Spleen (tissue), 11 donors: ENCODE measurements around the gene UQCR11. TPM values are rescaled to one million over a fixed set of nuclear protein-coding genes. Genes with fewer than 3 reads are reported as not detected.

Experiments used
- DNase-seq: peaks from one replicate; pipeline ENCODE4 v3.0.0-alpha.2; 2020
- H3K27ac ChIP-seq, 8 donors: fragments of 200-600 bp; sonication (generic) in 7 of 8; 1 replicate in 4 of 8; 2 replicates in 4 of 8; pipeline versions ENCODE4 v1.5.0 to v1.8.0; 2016 to 2021; ENCODE audit warnings: inconsistent platforms in 4 of 8, mild to moderate bottlenecking in 4 of 8, moderate library complexity in 1 of 8
- H3K27me3 ChIP-seq, 7 donors: fragments of 200-600 bp; sonication (generic) in 6 of 7; replicated peaks in 1 of 7; 1 replicate in 4 of 7; 2 replicates in 3 of 7; pipeline versions ENCODE4 v1.5.0 to v1.8.0; 2016 to 2021; ENCODE audit warnings: inconsistent platforms in 3 of 7, mild to moderate bottlenecking in 1 of 7
- H3K36me3 ChIP-seq, 6 donors: fragments of 200-600 bp; sonication (generic) in 5 of 6; 1 replicate in 4 of 6; 2 replicates in 2 of 6; pipeline versions ENCODE4 v1.5.0 to v1.8.0; 2016 to 2021; ENCODE audit warnings: inconsistent platforms in 2 of 6
- H3K4me1 ChIP-seq, 6 donors: fragments of 200-600 bp; sonication (generic) in 5 of 6; 1 replicate in 3 of 6; 2 replicates in 3 of 6; pipeline versions ENCODE4 v1.5.0 to v1.8.0; 2016 to 2021; ENCODE audit warnings: inconsistent platforms in 3 of 6
- H3K4me3 ChIP-seq, 8 donors: fragments of 200-600 bp; sonication (generic) in 7 of 8; 1 replicate in 4 of 8; 2 replicates in 4 of 8; pipeline versions ENCODE4 v1.5.0 to v1.8.0; 2016 to 2021; ENCODE audit warnings: inconsistent platforms in 4 of 8, mild to moderate bottlenecking in 4 of 8, moderate library complexity in 2 of 8
- H3K9me3 ChIP-seq, 8 donors: fragments of 200-600 bp; sonication (generic) in 7 of 8; 1 replicate in 4 of 8; 2 replicates in 4 of 8; pipeline versions ENCODE4 v1.5.0 to v1.8.0; 2016 to 2021; ENCODE audit warnings: inconsistent platforms in 4 of 8
- CTCF ChIP-seq, 11 experiments: fragments of 200-600 bp in 7 of 11; fragments of 450-650 bp in 4 of 11; sonication (generic) in 4 of 11; IDR thresholded peaks in 8 of 11; conservative IDR thresholded peaks in 3 of 11; 1 replicate in 7 of 11; 2 replicates in 4 of 11; pipeline versions ENCODE4 v1.4.0 to v1.8.0; 2016 to 2021; ENCODE audit warnings: antibody characterized with exemption in 11 of 11, inconsistent platforms in 4 of 11, mild to moderate bottlenecking in 1 of 11
- POLR2A ChIP-seq, 3 donors: fragments of 450-650 bp; IDR thresholded peaks; one replicate each; pipeline ENCODE4 v1.5.1; 2017; ENCODE audit warnings: antibody characterized with exemption in 3 of 3, mild to moderate bottlenecking in 1 of 3
- POLR2AphosphoS5 ChIP-seq, 3 donors: sonication (generic); formaldehyde crosslinking; IDR thresholded peaks; one replicate each; pipeline ENCODE4 v1.5.1; 2017; ENCODE audit warnings: antibody characterized with exemption in 3 of 3
- WGBS, 5 donors: extraction: QIAGEN DNeasy Blood & Tissue Kit in 3 of 5; methylation state at CpG; one replicate each; pipeline versions ENCODE4 v1.1.5 to v1.1.7; 2013 to 2018; 5-methylcytosine and 5-hydroxymethylcytosine counted together
- intact Hi-C: fragments of 100-400 bp; cut with DNase I; formaldehyde crosslinking; loops from one replicate; pipeline ENCODE4 v1.15.0; 2023; ENCODE audit warnings: low total_unique reads
- polyA plus RNA-seq, 3 donors: library from polyadenylated mRNA; stranded (reverse); fragments of 200-250 nt; gene quantifications; one replicate each; pipeline ENCODE4 v1.2.1, GENCODE V29; 2013
- total RNA-seq, 7 donors: library from RNA; depleted of rRNA in 3 of 7; stranded (reverse); fragments of >200 nt in 3 of 7; fragmentation: NEBNext Ultra II Directional in 4 of 7; extraction: Animal tissue kit (Norgen Biotek cat#: 25700) in 4 of 7; gene quantifications; one replicate each; pipeline versions ENCODE4 v1.1.0 to v1.2.1, GENCODE V29; 2016 to 2021
- donor health status: healthy with polysubstance abuse.
- donor health status: DM: no; HTN: no; CAD: no; lungs with moderate emphysema.
- donor health status: DM: no; HTN: no; CAD: no.
- donor health status: Bipolar disorder and iron deficiency.
- donor health status: healthy.
- donor health status: DM: no; HTN: no; CAD: no.
- donor health status: DM: yes; HTN: yes; CAD: no.

UQCR11 gene
- total and polyA plus RNA-seq, 10 donors = 40.9 to 165 (median 137) TPM

DNA sequence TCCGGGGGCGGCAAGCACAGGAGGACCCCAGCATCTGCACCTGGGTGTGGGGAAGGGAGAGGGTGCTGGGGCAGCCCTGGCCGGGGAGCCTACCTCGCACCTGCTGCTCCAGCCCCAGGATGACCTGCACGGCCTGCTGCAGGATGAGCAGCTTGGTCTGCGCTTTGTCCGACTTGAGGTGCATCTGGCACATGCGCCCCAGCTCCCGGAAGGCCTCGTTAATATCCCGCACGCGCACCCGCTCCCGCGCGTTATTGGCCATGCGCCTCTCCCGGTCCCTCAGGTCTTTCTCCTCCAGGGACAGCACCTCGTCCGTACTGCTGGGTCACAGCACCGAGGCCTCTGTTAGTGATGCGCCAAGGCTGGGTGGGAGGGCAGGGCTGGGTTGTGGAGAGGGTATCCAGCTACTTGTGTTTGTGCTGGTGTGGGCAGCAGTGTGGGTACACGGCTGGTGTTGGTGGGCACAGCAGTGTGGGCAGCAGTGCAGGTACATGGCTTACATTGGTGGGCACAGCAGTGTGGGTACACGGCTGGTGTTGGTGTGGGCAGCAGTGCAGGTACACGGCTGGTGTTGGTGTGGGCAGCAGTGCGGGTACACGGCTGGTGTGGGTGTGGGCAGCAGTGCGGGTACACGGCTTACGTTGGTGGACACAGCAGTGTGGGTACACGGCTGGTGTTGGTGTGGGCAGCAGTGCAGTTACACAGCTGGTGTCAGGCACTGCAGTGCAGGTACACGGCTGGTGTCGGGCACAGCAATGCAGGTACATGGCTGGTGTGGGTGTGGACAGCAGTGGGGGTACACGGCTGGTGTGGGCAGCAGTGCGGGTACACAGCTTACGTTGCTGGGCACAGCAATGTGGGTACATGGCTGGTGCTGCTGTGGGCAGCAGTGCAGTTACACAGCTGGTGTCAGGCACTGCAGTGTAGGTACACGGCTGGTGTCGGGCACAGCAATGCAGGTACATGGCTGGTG is 7.1 kb upstream of the UQCR11 start:
- Histone ChIP-seq H3K9me3 (no peaks in the 10 kb centered on the region), H3K4me3 (no peak overlapping the region), H3K4me1 (peaks cover 14 to 43% (median 28%) of the 10 kb centered on the region in 6 donors), H3K36me3 (peaks cover 0 to 80% (median 56%) of the 10 kb centered on the region in 6 donors), H3K27ac (no peak overlapping the region), H3K27me3 (no peaks in the 10 kb centered on the region)
- 90 to 95% (median 94%) methylated on average over 38 to 39 of the region's 39 CpGs for WGBS, 5 donors
- DNase-seq = no peak
- TF ChIP-seq POLR2A (IDR thresholded peaks at IDR 0.05) = no peak
- peak in 1 of 3 donors; percentile 46 for TF ChIP-seq POLR2AphosphoS5 (IDR thresholded peaks at IDR 0.05)
- intact Hi-C loops = no loop called here

- peak in 1 of 3 donors; percentile 21 for TF ChIP-seq POLR2AphosphoS5 (IDR thresholded peaks at IDR 0.05)
- no peak for TF ChIP-seq POLR2A (IDR thresholded peaks at IDR 0.05)
- no peaks in the 10 kb centered on the region for H3K9me3 ChIP-seq
- DNase-seq = no peak
- intact Hi-C loops = no loop called here
- no peak overlapping the region for H3K4me3 ChIP-seq
- peaks cover 0 to 69% (median 53%) of the 10 kb centered on the region in 6 donors for H3K36me3 ChIP-seq
- no peak overlapping the region for H3K27ac ChIP-seq
- WGBS, 5 donors = 92 to 98% (median 94%) methylated on average over 15 of the region's 15 CpGs
- peaks cover 16 to 43% (median 25%) of the 10 kb centered on the region in 6 donors for H3K4me1 ChIP-seq
- no peaks in the 10 kb centered on the region for H3K27me3 ChIP-seq
Measured at GRCh38 chr19:1611353-1611752, 6.1 kb upstream of the UQCR11 start.

- Histone ChIP-seq H3K9me3 (no peaks in the 10 kb centered on the region), H3K36me3 (peaks cover 0 to 62% (median 46%) of the 10 kb centered on the region in 6 donors), H3K4me3 (no peak overlapping the region), H3K27me3 (no peaks in the 10 kb centered on the region), H3K4me1 (peaks cover 19 to 51% (median 31%) of the 10 kb centered on the region in 6 donors), H3K27ac (no peak overlapping the region)
- no peak for TF ChIP-seq POLR2AphosphoS5 (IDR thresholded peaks at IDR 0.05)
- no peak for TF ChIP-seq POLR2A (IDR thresholded peaks at IDR 0.05)
- intact Hi-C loops = no loop called here
- WGBS, 5 donors = 64 to 80% (median 77%) methylated on average over 6 to 11 of the region's 11 CpGs
- DNase-seq = no peak
Measured at GRCh38 chr19:1610579-1610978, 5.3 kb upstream of the UQCR11 start.

- no peak for TF ChIP-seq POLR2AphosphoS5 (IDR thresholded peaks at IDR 0.05)
- H3K27ac ChIP-seq = peak overlapping the region in 4 of 8 donors; percentile 11 to 78 (median 70)
- peaks cover 19 to 52% (median 31%) of the 10 kb centered on the region in 6 donors for H3K4me1 ChIP-seq
- no peak overlapping the region for H3K4me3 ChIP-seq
- DNase-seq = no peak
- H3K36me3 ChIP-seq = peaks cover 0 to 55% (median 39%) of the 10 kb centered on the region in 6 donors
- intact Hi-C loops = loop anchor here (5.0 kb wide), 1 partner anchor 42 kb away; the partner anchor contains the start of gene TCF3
- WGBS, 5 donors = 83 to 93% (median 86%) methylated on average over 12 to 16 of the region's 16 CpGs
- H3K9me3 ChIP-seq = no peaks in the 10 kb centered on the region
- H3K27me3 ChIP-seq = no peaks in the 10 kb centered on the region
Measured at GRCh38 chr19:1609680-1610474, 4.6 kb upstream of the UQCR11 start.

DNA sequence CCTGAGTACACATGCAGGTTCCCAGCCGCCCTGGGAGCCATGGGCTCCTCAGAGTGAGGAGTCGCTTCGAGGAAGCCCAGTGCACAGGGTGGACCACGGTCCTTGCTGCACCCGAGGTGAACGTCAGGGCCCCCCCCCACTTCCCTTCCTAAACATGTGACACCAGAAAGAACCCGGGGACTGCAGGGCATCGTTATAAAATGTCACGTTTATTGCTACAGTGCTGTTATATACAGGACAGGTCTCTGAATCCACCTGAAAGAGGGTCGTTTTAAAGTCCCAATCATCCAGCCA is 3.8 kb upstream of the UQCR11 start:
- peak overlapping the region in 6 of 8 donors; percentile 43 to 78 (median 66) for H3K27ac ChIP-seq
- TF ChIP-seq POLR2A (IDR thresholded peaks at IDR 0.05) (no peak), POLR2AphosphoS5 (IDR thresholded peaks at IDR 0.05) (peak in 1 of 3 donors; percentile 8), CTCF (IDR thresholded peaks at IDR 0.05 in 8 of 11, conservative IDR thresholded peaks at IDR 0.05 in 3 of 11) (no peak)
- H3K4me1 ChIP-seq = peaks cover 26 to 60% (median 39%) of the 10 kb centered on the region in 6 donors
- WGBS, 5 donors = 15 to 30% (median 21%) methylated on average over 10 of the region's 10 CpGs
- peaks cover 0 to 46% (median 31%) of the 10 kb centered on the region in 6 donors for H3K36me3 ChIP-seq
- no peaks in the 10 kb centered on the region for H3K9me3 ChIP-seq
- DNase-seq = peak; percentile 83
- intact Hi-C loops = loop anchor here (5.0 kb wide), 1 partner anchor 43 kb away; the partner anchor contains the start of gene TCF3
- no peaks in the 10 kb centered on the region for H3K27me3 ChIP-seq
- H3K4me3 ChIP-seq = peak overlapping the region in 4 of 8 donors; percentile 7 to 58 (median 14)
